Activated CD4-positive, alpha-beta memory T cell treated with anti-CD3 and anti-CD28 coated beads, Interleukin-2, amount 10 ng/mL, durations not matched to agents 7 days and 5 days (primary cell): Measurements from ENCODE around the gene IFNG. TPM values are rescaled to one million over a fixed set of nuclear protein-coding genes. Genes with fewer than 3 reads are reported as not detected.

ENCODE experiments used
- CTCF ChIA-PET: fragments of 350-600 bp; sonication (Branson Sonifier 250); formaldehyde crosslinking; loops from one replicate; lab custom pipeline; 2021; ENCODE audit warnings: antibody characterized with exemption, inconsistent platforms; lab: Charles Lee
- POLR2A ChIA-PET: fragments of 350-600 bp; sonication (Branson Sonifier 250); formaldehyde crosslinking; loops from one replicate; lab custom pipeline; 2021; ENCODE audit warnings: antibody characterized with exemption; lab: Charles Lee
- DNase-seq: peaks from one replicate; pipeline ENCODE4 v3.0.0-alpha.2; 2020
- H3K27ac Mint-ChIP-seq: one replicate; pipeline ENCODE4 v1.8.0; 2021; ENCODE audit warnings: mild to moderate bottlenecking, mixed read lengths
- H3K27me3 Mint-ChIP-seq: one replicate; pipeline ENCODE4 v1.8.0; 2021; ENCODE audit warnings: mixed read lengths
- H3K36me3 Mint-ChIP-seq: one replicate; pipeline ENCODE4 v1.8.0; 2021; ENCODE audit warnings: low read depth, mixed read lengths
- H3K4me1 Mint-ChIP-seq: one replicate; pipeline ENCODE4 v1.8.0; 2021; ENCODE audit warnings: mixed read lengths
- H3K4me3 Mint-ChIP-seq: one replicate; pipeline ENCODE4 v1.8.0; 2021; ENCODE audit warnings: mild to moderate bottlenecking, mixed read lengths
- H3K9me3 Mint-ChIP-seq: one replicate; pipeline ENCODE4 v1.8.0; 2021; ENCODE audit warnings: mixed read lengths
- total RNA-seq, 2 experiments: library from RNA; stranded (reverse); gene quantifications; one replicate each; pipeline ENCODE4 v1.2.3, GENCODE V29; 2021

IFNG gene
- total RNA-seq, 2 experiments from 2014 or later = 22.0 to 25.0 TPM

- no peaks in the 10 kb centered on the region for H3K27me3 Mint-ChIP-seq
- no peak for DNase-seq
- no peak overlapping the region for H3K4me3 Mint-ChIP-seq
- peaks cover 56% of the 10 kb centered on the region for H3K4me1 Mint-ChIP-seq
- peaks cover 33% of the 10 kb centered on the region for H3K36me3 Mint-ChIP-seq
- ChIA-PET CTCF (interaction anchor here (1.6 to 1.8 kb wide), 2 partner anchors 16 to 22 kb away, joined by 4 to 8 read pairs; no protein-coding TSS in a partner anchor), POLR2A (interaction anchor here (1.5 to 9.0 kb wide), 2 partner anchors 17 to 23 kb away, joined by 3 to 59 read pairs; no protein-coding TSS in a partner anchor)
- H3K27ac Mint-ChIP-seq = no peak overlapping the region
- H3K9me3 Mint-ChIP-seq = peaks cover 26% of the 10 kb centered on the region
Measured at GRCh38 chr12:68135520-68135919, 24.0 kb downstream of the IFNG start.

GRCh38 chr12:68131867-68132414 lies 27.6 kb downstream of the IFNG start:
- H3K27ac Mint-ChIP-seq = no peak overlapping the region
- ChIA-PET CTCF (interaction anchor here (1.7 kb wide), 1 partner anchor 8 kb away, joined by 4 read pairs; no protein-coding TSS in a partner anchor), POLR2A (interaction anchor here (9.0 kb wide), 1 partner anchor 13 kb away, joined by 59 read pairs; no protein-coding TSS in a partner anchor)
- peaks cover 29% of the 10 kb centered on the region for H3K4me1 Mint-ChIP-seq
- H3K4me3 Mint-ChIP-seq = no peak overlapping the region
- H3K27me3 Mint-ChIP-seq = no peaks in the 10 kb centered on the region
- H3K36me3 Mint-ChIP-seq = peaks cover 41% of the 10 kb centered on the region
- DNase-seq = no peak
- peaks cover 42% of the 10 kb centered on the region for H3K9me3 Mint-ChIP-seq

GRCh38 chr12:68129979-68130378 lies 29.6 kb downstream of the IFNG start:
- Mint-ChIP-seq H3K27ac (no peak overlapping the region), H3K27me3 (peaks cover 2% of the 10 kb centered on the region), H3K36me3 (peaks cover 45% of the 10 kb centered on the region), H3K4me1 (peaks cover 12% of the 10 kb centered on the region), H3K4me3 (no peak overlapping the region), H3K9me3 (peaks cover 46% of the 10 kb centered on the region)
- POLR2A ChIA-PET = interaction anchor here (9.0 kb wide), 1 partner anchor 11 kb away, joined by 59 read pairs; no protein-coding TSS in a partner anchor
- no peak for DNase-seq
- CTCF ChIA-PET = interaction anchor here (1.7 kb wide), 1 partner anchor 16 kb away, joined by 3 read pairs; no protein-coding TSS in a partner anchor

DNA sequence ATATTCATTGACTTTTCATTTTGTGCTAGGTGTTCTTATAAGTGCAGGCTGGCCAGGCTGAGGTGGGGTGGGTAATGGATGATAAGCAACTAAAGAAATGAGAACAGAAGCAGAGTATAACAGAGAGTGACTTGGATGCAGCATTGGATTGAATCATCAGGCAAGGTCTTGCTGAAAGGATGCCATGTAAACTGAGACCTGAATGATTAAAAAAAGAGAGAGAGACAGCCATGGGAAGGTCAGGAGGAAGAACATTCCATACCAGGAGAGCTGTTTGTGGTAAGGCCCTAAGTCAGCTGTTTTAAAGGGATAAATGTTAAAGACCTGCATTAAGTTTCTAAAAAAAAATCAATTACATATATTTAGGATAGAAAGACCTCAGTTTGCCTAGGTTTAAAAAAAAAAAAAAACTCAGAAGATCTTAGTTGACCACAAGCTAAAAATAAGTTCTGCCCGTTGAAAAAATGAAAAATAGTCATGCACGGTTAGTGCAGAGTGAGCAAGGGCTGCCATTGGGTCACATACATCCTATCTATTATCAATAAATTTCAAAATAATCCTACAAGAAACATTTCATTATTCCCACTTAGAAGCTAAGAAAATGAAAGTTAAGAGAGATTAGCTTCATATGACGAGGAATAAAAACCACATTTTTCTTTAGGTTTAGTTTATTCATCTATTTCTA lies 37.2 kb downstream of the IFNG start:
- Mint-ChIP-seq H3K27ac (no peak overlapping the region), H3K36me3 (peaks cover 11% of the 10 kb centered on the region), H3K27me3 (peaks cover 2% of the 10 kb centered on the region), H3K9me3 (peaks cover 7% of the 10 kb centered on the region), H3K4me1 (peaks cover 20% of the 10 kb centered on the region), H3K4me3 (no peak overlapping the region)
- POLR2A ChIA-PET = interaction anchor here (0.7 to 1.3 kb wide), 2 partner anchors 14 to 212 kb away, joined by 3 to 5 read pairs; no protein-coding TSS in a partner anchor
- CTCF ChIA-PET = interaction anchor here (0.6 to 7.2 kb wide), 4 partner anchors 8 to 243 kb away, joined by 3 to 87 read pairs (median 12); partner anchors contain the start of gene IFNG
- no peak for DNase-seq

- peaks cover 7% of the 10 kb centered on the region for H3K9me3 Mint-ChIP-seq
- CTCF ChIA-PET = interaction anchor here (0.8 to 7.2 kb wide), 7 partner anchors 8 to 80 kb away, joined by 3 to 87 read pairs (median 3); partner anchors contain the start of gene IFNG
- peaks cover 29% of the 10 kb centered on the region for H3K4me1 Mint-ChIP-seq
- peaks cover 2% of the 10 kb centered on the region for H3K27me3 Mint-ChIP-seq
- DNase-seq = no peak
- no peak overlapping the region for H3K27ac Mint-ChIP-seq
- H3K36me3 Mint-ChIP-seq = peaks cover 16% of the 10 kb centered on the region
- POLR2A ChIA-PET = interaction anchor here (0.7 to 5.2 kb wide), 10 partner anchors 12 to 687 kb away, joined by 3 to 89 read pairs (median 12); partner anchors contain the start of genes IFNG, MDM2 and RAP1B
- no peak overlapping the region for H3K4me3 Mint-ChIP-seq
Measured at GRCh38 chr12:68121143-68121542, 38.4 kb downstream of the IFNG start.

DNA sequence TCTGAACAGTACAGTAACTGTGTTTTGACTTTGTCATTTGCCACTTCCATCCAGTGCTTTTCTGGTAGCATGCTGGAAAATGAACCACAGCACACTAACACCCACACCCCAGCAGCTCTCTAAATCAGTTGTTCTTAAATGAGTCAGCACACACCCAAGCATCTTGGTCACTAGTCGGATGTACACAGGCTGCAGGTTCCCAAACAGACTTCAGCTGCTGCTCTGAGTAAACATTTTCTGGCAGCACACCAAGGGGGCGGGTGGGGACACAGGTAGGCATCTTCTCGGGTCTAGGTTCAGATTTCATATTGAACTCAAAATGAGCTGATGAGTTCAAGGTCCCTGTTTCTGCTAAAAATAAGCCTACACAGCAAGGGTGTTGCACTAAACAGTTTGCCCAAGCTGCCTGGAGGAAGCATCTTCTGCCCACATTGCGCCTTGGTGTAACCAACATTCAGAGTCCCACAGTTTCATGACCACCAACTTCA lies 39.8 kb downstream of the IFNG start:
- no peaks in the 10 kb centered on the region for H3K27me3 Mint-ChIP-seq
- ChIA-PET CTCF (interaction anchor here (0.6 to 7.2 kb wide), 21 partner anchors 9 to 849 kb away, joined by 3 to 87 read pairs (median 3); partner anchors contain the start of gene IFNG), POLR2A (interaction anchor here (0.6 to 5.2 kb wide), 29 partner anchors 10 to 688 kb away, joined by 3 to 89 read pairs (median 4); partner anchors contain the start of genes IFNG, MDM1, MDM2 and RAP1B)
- peaks cover 31% of the 10 kb centered on the region for H3K4me1 Mint-ChIP-seq
- no peak overlapping the region for H3K27ac Mint-ChIP-seq
- H3K9me3 Mint-ChIP-seq = peaks cover 2% of the 10 kb centered on the region
- peak overlapping the region; percentile 28 for H3K4me3 Mint-ChIP-seq
- peak; percentile 78 for DNase-seq
- H3K36me3 Mint-ChIP-seq = peaks cover 9% of the 10 kb centered on the region

GRCh38 chr12:68119250-68119649 lies 40.3 kb downstream of the IFNG start:
- H3K27ac Mint-ChIP-seq = no peak overlapping the region
- H3K27me3 Mint-ChIP-seq = no peaks in the 10 kb centered on the region
- H3K4me3 Mint-ChIP-seq = peak overlapping the region; percentile 14
- H3K36me3 Mint-ChIP-seq = peaks cover 6% of the 10 kb centered on the region
- H3K4me1 Mint-ChIP-seq = peaks cover 35% of the 10 kb centered on the region
- DNase-seq = peak; percentile 33
- no peaks in the 10 kb centered on the region for H3K9me3 Mint-ChIP-seq
- ChIA-PET CTCF (interaction anchor here (0.8 to 7.2 kb wide), 14 partner anchors 11 to 849 kb away, joined by 3 to 87 read pairs (median 4); partner anchors contain the start of gene IFNG), POLR2A (interaction anchor here (0.6 to 5.2 kb wide), 27 partner anchors 10 to 688 kb away, joined by 3 to 89 read pairs (median 4); partner anchors contain the start of genes IFNG, MDM2 and RAP1B)

GRCh38 chr12:68118096-68118755 lies 41.3 kb downstream of the IFNG start:
- POLR2A ChIA-PET = interaction anchor here (1.0 to 5.2 kb wide), 6 partner anchors 16 to 689 kb away, joined by 3 to 89 read pairs (median 13); partner anchors contain the start of genes IFNG and MDM2
- no peak for DNase-seq
- no peaks in the 10 kb centered on the region for H3K27me3 Mint-ChIP-seq
- peaks cover 6% of the 10 kb centered on the region for H3K36me3 Mint-ChIP-seq
- CTCF ChIA-PET = interaction anchor here (1.0 to 7.2 kb wide), 7 partner anchors 10 to 104 kb away, joined by 3 to 87 read pairs (median 3); partner anchors contain the start of gene IFNG
- no peak overlapping the region for H3K27ac Mint-ChIP-seq
- H3K4me1 Mint-ChIP-seq = peaks cover 43% of the 10 kb centered on the region
- H3K9me3 Mint-ChIP-seq = no peaks in the 10 kb centered on the region
- H3K4me3 Mint-ChIP-seq = peak overlapping the region; percentile 56

DNA sequence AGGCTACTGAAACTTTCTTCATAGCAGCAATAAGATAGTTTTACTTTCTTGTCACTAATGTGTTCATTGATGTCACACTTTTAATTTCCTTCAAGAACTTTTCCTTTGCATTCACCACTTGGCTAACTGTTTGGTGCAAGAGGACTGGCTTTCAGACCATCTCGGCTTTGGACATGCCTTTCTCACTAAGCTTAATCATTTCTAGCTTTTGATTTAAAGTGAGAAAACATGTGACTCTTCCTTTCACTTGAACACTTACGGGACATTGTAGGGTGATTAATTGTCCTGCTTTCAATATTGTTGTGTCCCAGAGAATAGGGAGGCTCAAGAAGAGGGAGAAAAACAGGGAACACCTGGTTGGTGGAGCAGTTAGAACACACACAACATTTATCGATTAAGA lies 41.9 kb downstream of the IFNG start:
- DNase-seq = no peak
- Mint-ChIP-seq H3K36me3 (peaks cover 6% of the 10 kb centered on the region), H3K4me1 (peaks cover 44% of the 10 kb centered on the region), H3K27ac (no peak overlapping the region), H3K27me3 (no peaks in the 10 kb centered on the region), H3K9me3 (no peaks in the 10 kb centered on the region), H3K4me3 (peak overlapping the region; percentile 56)
- ChIA-PET CTCF (interaction anchor here (1.1 to 7.2 kb wide), 6 partner anchors 9 to 105 kb away, joined by 3 to 87 read pairs (median 4); partner anchors contain the start of gene IFNG), POLR2A (interaction anchor here (1.0 to 5.2 kb wide), 3 partner anchors 17 to 76 kb away, joined by 3 to 89 read pairs (median 59); partner anchors contain the start of gene IFNG)

DNA sequence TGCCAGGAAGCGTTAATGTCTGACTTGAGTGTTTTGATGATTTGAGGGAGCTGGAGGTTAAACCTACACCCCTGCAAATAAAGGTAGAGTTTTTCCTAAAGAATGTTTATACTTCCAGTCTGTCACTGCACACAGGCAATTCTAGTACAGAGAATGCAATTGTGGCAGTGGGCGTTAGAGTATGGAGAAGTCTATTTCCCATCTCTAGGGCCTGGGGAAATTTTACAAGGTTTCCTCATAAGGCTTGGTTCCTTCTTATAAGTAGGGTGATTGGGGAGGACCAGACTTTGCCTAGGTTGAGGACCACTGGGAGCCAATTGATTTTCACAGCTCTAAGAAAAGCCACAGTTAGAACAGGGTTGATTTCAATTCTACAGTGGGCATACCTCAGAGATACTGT lies 44.3 kb downstream of the IFNG start:
- CTCF ChIA-PET = interaction anchor here (1.7 to 7.0 kb wide), 4 partner anchors 12 to 73 kb away, joined by 3 to 126 read pairs (median 10); partner anchors contain the start of gene IFNG
- H3K4me1 Mint-ChIP-seq = peaks cover 47% of the 10 kb centered on the region

GRCh38 chr12:68114606-68115005 lies 44.9 kb downstream of the IFNG start:
- no peaks in the 10 kb centered on the region for H3K9me3 Mint-ChIP-seq
- POLR2A ChIA-PET = interaction anchor here (0.8 to 2.6 kb wide), 4 partner anchors 27 to 176 kb away, joined by 3 to 21 read pairs (median 3); partner anchors contain the start of gene IFNG
- DNase-seq = no peak
- no peak overlapping the region for H3K4me3 Mint-ChIP-seq
- CTCF ChIA-PET = interaction anchor here (0.7 to 7.0 kb wide), 17 partner anchors 8 to 172 kb away, joined by 3 to 126 read pairs (median 4); partner anchors contain the start of gene IFNG
- no peak overlapping the region for H3K27ac Mint-ChIP-seq
- H3K36me3 Mint-ChIP-seq = peaks cover 6% of the 10 kb centered on the region
- H3K4me1 Mint-ChIP-seq = peaks cover 47% of the 10 kb centered on the region
- H3K27me3 Mint-ChIP-seq = no peaks in the 10 kb centered on the region

More for the DNA sequence above, 44.3 kb downstream of the IFNG start:
- DNase-seq = no peak
- Mint-ChIP-seq H3K36me3 (peaks cover 6% of the 10 kb centered on the region), H3K4me3 (no peak overlapping the region), H3K27me3 (no peaks in the 10 kb centered on the region), H3K9me3 (no peaks in the 10 kb centered on the region), H3K27ac (no peak overlapping the region)
- POLR2A ChIA-PET = interaction anchor here (0.8 to 1.0 kb wide), 2 partner anchors 26 to 43 kb away, joined by 3 read pairs; no protein-coding TSS in a partner anchor
